GM12878 (cell line): ENCODE measurements around the gene C20orf144. TPM values are rescaled to one million over a fixed set of nuclear protein-coding genes. Genes with fewer than 3 reads are reported as not detected.

Source experiments
- ATAC-seq: fragments of 200-7000 bp; cut with Tn5 transposase; 3 replicates; pipeline ENCODE4 v1.9.1; 2020; ENCODE audit warnings: mild to moderate bottlenecking, moderate library complexity
- BruUV-seq: library from RNA; stranded (reverse); fragments of 400-500 nt; replicated peaks from 2 replicates; lab custom pipeline; 2021; lab: Mats Ljungman, UMichigan
- CTCF ChIA-PET: fragments of 300-600 bp; sonication (Branson Sonifier 250); formaldehyde crosslinking; extraction: SDS; loops from one replicate; lab custom pipeline; 2021; ENCODE audit warnings: inconsistent platforms; lab: Yijun Ruan, JAX
- POLR2A ChIA-PET: fragments of 350-600 bp; formaldehyde crosslinking; extraction: SDS; loops from one replicate; lab custom pipeline; 2021; ENCODE audit warnings: inconsistent platforms; lab: Charles Lee
- RAD21 ChIA-PET: fragments of 300-600 bp; sonication (Branson Sonifier 250); formaldehyde crosslinking; loops from one replicate; lab custom pipeline; 2023; ENCODE audit warnings: antibody characterized with exemption; ENCODE audit not compliant: unreplicated experiment; lab: Charles Lee
- SMC1A ChIA-PET: fragments of 300-600 bp; sonication (Branson Sonifier 250); formaldehyde crosslinking; loops from one replicate; lab custom pipeline; 2023; ENCODE audit not compliant: unreplicated experiment, uncharacterized antibody; lab: Charles Lee
- DNase-seq: peaks from one replicate; pipeline ENCODE4 v3.0.0-alpha.2; 2011; ENCODE audit warnings: low read depth, low spot score
- FAIRE-seq: peaks from 3 replicates; lab custom pipeline; 2011; peaks lifted over from hg19 to GRCh38; lab: Jason Lieb, UNC
- H2AFZ ChIP-seq: 2 replicates; pipeline ENCODE4 v1.6.0; 2011; ENCODE audit warnings: low read depth, low read length, control low read depth; ENCODE audit not compliant: control insufficient read depth
- H3K27ac ChIP-seq: 2 replicates; pipeline ENCODE4 v1.5.1; 2011; ENCODE audit warnings: control low read depth; ENCODE audit not compliant: control insufficient read depth, insufficient read depth
- H3K27me3 ChIP-seq, 2 experiments: replicated peaks in 1 of 2; 2 replicates each; pipeline versions ENCODE4 v1.6.0 to v1.6.1; 2011; ENCODE audit warnings: low read length in 1 of 2; ENCODE audit not compliant: control insufficient read depth in 2 of 2, insufficient read depth in 2 of 2
- H3K36me3 ChIP-seq, 2 experiments: 2 replicates each; pipeline ENCODE4 v1.5.1; 2011; ENCODE audit warnings: low read length in 1 of 2; ENCODE audit not compliant: control insufficient read depth in 2 of 2, insufficient read depth in 2 of 2
- H3K4me1 ChIP-seq: 2 replicates; pipeline ENCODE4 v1.6.1; 2011; ENCODE audit warnings: mild to moderate bottlenecking, low read length, moderate library complexity, mixed read lengths; ENCODE audit not compliant: control insufficient read depth, insufficient read depth
- H3K4me2 ChIP-seq: 2 replicates; pipeline ENCODE4 v1.6.0; 2011; ENCODE audit warnings: control low read depth; ENCODE audit not compliant: control insufficient read depth, insufficient read depth
- H3K4me3 ChIP-seq: fragments of 200-600 bp; sonication (generic); 2 replicates; pipeline ENCODE4 v1.5.1; 2016
- H3K79me2 ChIP-seq: 2 replicates; pipeline ENCODE4 v1.6.0; 2011; ENCODE audit warnings: low read length; ENCODE audit not compliant: control insufficient read depth, insufficient read depth
- H3K9ac ChIP-seq: 2 replicates; pipeline ENCODE4 v1.8.0; 2011; ENCODE audit warnings: low read length, control low read depth, mixed read lengths; ENCODE audit not compliant: control insufficient read depth, insufficient read depth
- H3K9me3 ChIP-seq: replicated peaks from 3 replicates; pipeline ENCODE4 v1.5.1; 2011; ENCODE audit warnings: mild to moderate bottlenecking, low read length; ENCODE audit not compliant: control insufficient read depth, insufficient read depth
- H4K20me1 ChIP-seq: 2 replicates; pipeline ENCODE4 v1.6.0; 2011; ENCODE audit not compliant: control insufficient read depth, insufficient read depth
- ASH2L ChIP-seq: fragments of 300-600, 200-600 bp; sonication (generic); IDR thresholded peaks from 2 replicates; pipeline ENCODE4 v1.6.1; 2017; ENCODE audit warnings: low read depth, mild to moderate bottlenecking, borderline replicate concordance
- EED ChIP-seq: sonication (generic); IDR thresholded peaks from 2 replicates; pipeline ENCODE4 v1.6.1; 2016; ENCODE audit warnings: antibody characterized with exemption, low read depth
- EGR1 ChIP-seq, 2 experiments: IDR thresholded peaks; 1 replicate in 1 of 2; 2 replicates in 1 of 2; pipeline ENCODE4 v1.6.1; 2011 to 2012; ENCODE audit warnings: low read depth in 2 of 2, low read length in 2 of 2, borderline replicate concordance in 1 of 2, mild to moderate bottlenecking in 1 of 2, moderate library complexity in 1 of 2
- ESRRA ChIP-seq: IDR thresholded peaks from 2 replicates; pipeline ENCODE4 v1.6.1; 2012; ENCODE audit warnings: mild to moderate bottlenecking, low read length, improper control_type of control experiment
- EZH2 ChIP-seq: IDR thresholded peaks from 2 replicates; pipeline ENCODE4 v1.6.1; 2012; ENCODE audit warnings: low read depth, mild to moderate bottlenecking, control low read depth, inconsistent platforms, low read length, borderline replicate concordance; ENCODE audit not compliant: control insufficient read depth
- HDGF ChIP-seq: fragments of 450-650 bp; IDR thresholded peaks from 2 replicates; pipeline ENCODE4 v1.6.1; 2016; ENCODE audit warnings: antibody characterized with exemption
- JUND ChIP-seq: IDR thresholded peaks from 2 replicates; pipeline ENCODE4 v1.6.1; 2012; ENCODE audit warnings: low read depth, mild to moderate bottlenecking, low read length, improper control_type of control experiment, moderate library complexity
- LARP7 ChIP-seq: fragments of 450-650 bp; IDR thresholded peaks from 2 replicates; pipeline ENCODE4 v1.6.1; 2017; ENCODE audit warnings: mild to moderate bottlenecking
- MTA2 ChIP-seq: fragments of 450-650 bp; IDR thresholded peaks from 2 replicates; pipeline ENCODE4 v1.6.1; 2016; ENCODE audit warnings: low read depth, mild to moderate bottlenecking, moderate library complexity
- NBN ChIP-seq: fragments of 450-650 bp; IDR thresholded peaks from 2 replicates; pipeline ENCODE4 v1.6.1; 2016
- NFIC ChIP-seq: IDR thresholded peaks from 2 replicates; pipeline ENCODE4 v1.6.1; 2012; ENCODE audit warnings: low read depth, mild to moderate bottlenecking, inconsistent platforms, low read length, moderate library complexity
- PAX8 ChIP-seq: fragments of 450-650 bp; IDR thresholded peaks from 2 replicates; pipeline ENCODE4 v1.6.1; 2017; ENCODE audit warnings: mild to moderate bottlenecking, moderate library complexity
- POLR2A ChIP-seq: IDR thresholded peaks from 2 replicates; pipeline ENCODE4 v1.6.1; 2011; ENCODE audit warnings: low read depth, mild to moderate bottlenecking, low read length
- SMARCA5 ChIP-seq: fragments of 450-650 bp; IDR thresholded peaks from 2 replicates; pipeline ENCODE4 v1.6.1; 2017; ENCODE audit warnings: mild to moderate bottlenecking
- SP1 ChIP-seq: IDR thresholded peaks from one replicate; pipeline ENCODE4 v1.6.1; 2011; ENCODE audit warnings: low read depth, low read length
- SREBF1 ChIP-seq: IDR thresholded peaks from 2 replicates; pipeline ENCODE4 v1.6.1; 2012; ENCODE audit warnings: mild to moderate bottlenecking, low read length
- YBX1 ChIP-seq: fragments of 450-650 bp; IDR thresholded peaks from 2 replicates; pipeline ENCODE4 v1.6.1; 2016; ENCODE audit warnings: antibody characterized with exemption
- WGBS: methylation state at CpG from one replicate; pipeline ENCODE4 v1.1.6; 2016; ENCODE audit warnings: low lambda C conversion rate; ENCODE audit not compliant: insufficient replicate concordance, insufficient coverage; ENCODE audit errors: missing lambda C conversion rate; 5-methylcytosine and 5-hydroxymethylcytosine counted together
- in situ Hi-C: fragments of 300-500 bp; cut with MboI; formaldehyde crosslinking; loops from 9 replicates; pipeline ENCODE4 v1.14.3; 2018; ENCODE audit warnings: mixed read lengths
- intact Hi-C: fragments of 100-400 bp; cut with micrococcal nuclease; formaldehyde crosslinking; loops from one replicate; pipeline ENCODE4 v1.14.2; 2022; ENCODE audit not compliant: unreplicated experiment
- polyA plus RNA-seq, 11 experiments: library from polyadenylated mRNA; depleted of rRNA in 4 of 11; unstranded in 6 of 11; stranded (reverse) in 5 of 11; fragments of >200 nt; fragmentation: Nextera tagmentation in 4 of 11; fragmentation: Illumina TruSeq in 1 of 11; extraction: Ambion mirVana in 4 of 11; extraction: Trizol in 1 of 11; gene quantifications; 1 replicate in 1 of 11; 2 replicates in 10 of 11; pipeline versions ENCODE4 v1.2.1 to v1.2.3, GENCODE V29; 2011 to 2016; ENCODE audit warnings: inconsistent platforms in 2 of 11, missing spikeins in 2 of 11, low read depth in 1 of 11
- total RNA-seq, 4 experiments: library from RNA; depleted of rRNA in 3 of 4; stranded (reverse); fragments of >200 nt in 3 of 4; fragmentation: Illumina TruSeq in 1 of 4; extraction: Trizol in 1 of 4; gene quantifications; 2 replicates each; pipeline versions ENCODE4 v1.2.1 to v1.2.3, GENCODE V29; 2013 to 2021
- TF ChIP-seq, protein P1 (sequence below): fragments of 150-350 bp; IDR thresholded peaks from 2 replicates; pipeline ENCODE4 v1.6.1; 2016; ENCODE audit warnings: low read depth, low read length
- TF ChIP-seq, protein P2 (sequence below): fragments of 450-650 bp; IDR thresholded peaks from 2 replicates; pipeline ENCODE4 v1.6.1; 2016; ENCODE audit warnings: mild to moderate bottlenecking

Gene C20orf144
- total and polyA plus RNA-seq, 10 of the 15 experiments (the other 5 are each of a cell fraction or from before 2014, with no cell fraction given): 0.04 to 0.62 (median 0.23) TPM; not detected in 2

DNA sequence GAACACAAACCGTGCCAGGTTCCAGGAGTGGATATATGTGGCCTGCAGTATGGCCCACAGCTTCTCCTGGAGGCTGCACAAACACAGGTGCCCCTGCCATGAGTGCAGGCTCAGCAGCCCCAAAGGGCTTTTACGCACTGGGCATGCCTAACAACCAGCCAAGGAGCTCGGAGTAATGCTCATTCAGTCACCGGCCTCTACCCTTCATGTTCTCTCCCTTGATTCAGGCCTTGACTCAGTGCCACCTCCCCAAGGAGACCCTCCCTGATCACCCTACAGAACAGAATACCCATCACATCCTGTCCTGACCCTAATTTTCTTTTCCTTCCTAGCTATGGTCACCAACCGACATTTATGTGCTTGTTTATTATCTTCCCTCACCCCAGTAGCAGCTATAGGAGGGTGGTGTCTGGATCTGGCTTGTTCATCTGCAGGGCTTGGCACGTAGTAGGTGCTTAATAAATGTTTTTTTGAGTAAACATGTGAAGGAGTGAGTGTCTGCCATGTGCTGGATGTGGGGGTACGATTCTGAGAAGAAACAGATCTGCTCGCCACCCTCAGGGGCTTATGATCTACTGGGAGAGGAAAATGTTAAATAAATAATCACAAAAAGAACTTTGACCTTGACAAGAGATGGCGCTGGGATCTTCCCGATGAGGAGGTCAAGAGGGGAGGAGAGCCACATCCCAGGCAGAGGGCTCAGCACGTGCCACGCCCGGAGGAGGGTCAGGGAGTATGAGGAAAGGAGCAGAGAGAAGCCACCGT, 48.7 kb downstream of the C20orf144 start:
- no peaks in the 10 kb centered on the region for H3K27me3 ChIP-seq
- WGBS: 74% methylated on average over 14 of the region's 14 CpGs
- H3K27ac ChIP-seq: no peak overlapping the region
- DNase-seq: no peak
- BruUV-seq: no TSS peak
- in situ Hi-C loops: no loop called here
- SMC1A ChIA-PET: no interaction called here
- POLR2A ChIA-PET: no interaction called here
- H3K4me1 ChIP-seq: no peaks in the 10 kb centered on the region
- ATAC-seq: no peak
- no peak overlapping the region for H3K9ac ChIP-seq
- 0 out of 4 replicates have a peak, but pooled peaks cover 0 to 2% of the 10 kb centered on the region in 2 experiments for H3K36me3 ChIP-seq
- intact Hi-C loops: no loop called here
- CTCF ChIA-PET: no interaction called here
- H3K9me3 ChIP-seq: no peaks in the 10 kb centered on the region
- RAD21 ChIA-PET: no interaction called here
- no peak for FAIRE-seq
- no peak overlapping the region for H3K4me3 ChIP-seq
- H2AFZ ChIP-seq: no peak overlapping the region
- no peaks in the 10 kb centered on the region for H4K20me1 ChIP-seq
- no peaks in the 10 kb centered on the region for H3K79me2 ChIP-seq
- TF ChIP-seq EED (no peak), ASH2L (no peak), POLR2A (no peak), SP1 (no peak), ESRRA (no peak), HDGF (no peak), NFIC (no peak), NBN (no peak), EGR1 (IDR thresholded peaks at IDR 0.05; ENCODE audit: borderline replicate concordance in 1 of 2, low read depth in 2 of 2, low read length in 2 of 2) (no peak), JUND (no peak), MTA2 (no peak), LARP7 (no peak), PAX8 (no peak), SMARCA5 (no peak), YBX1 (no peak), EZH2 (no peak), SREBF1 (no peak)
- TF ChIP-seq, protein P1, sequence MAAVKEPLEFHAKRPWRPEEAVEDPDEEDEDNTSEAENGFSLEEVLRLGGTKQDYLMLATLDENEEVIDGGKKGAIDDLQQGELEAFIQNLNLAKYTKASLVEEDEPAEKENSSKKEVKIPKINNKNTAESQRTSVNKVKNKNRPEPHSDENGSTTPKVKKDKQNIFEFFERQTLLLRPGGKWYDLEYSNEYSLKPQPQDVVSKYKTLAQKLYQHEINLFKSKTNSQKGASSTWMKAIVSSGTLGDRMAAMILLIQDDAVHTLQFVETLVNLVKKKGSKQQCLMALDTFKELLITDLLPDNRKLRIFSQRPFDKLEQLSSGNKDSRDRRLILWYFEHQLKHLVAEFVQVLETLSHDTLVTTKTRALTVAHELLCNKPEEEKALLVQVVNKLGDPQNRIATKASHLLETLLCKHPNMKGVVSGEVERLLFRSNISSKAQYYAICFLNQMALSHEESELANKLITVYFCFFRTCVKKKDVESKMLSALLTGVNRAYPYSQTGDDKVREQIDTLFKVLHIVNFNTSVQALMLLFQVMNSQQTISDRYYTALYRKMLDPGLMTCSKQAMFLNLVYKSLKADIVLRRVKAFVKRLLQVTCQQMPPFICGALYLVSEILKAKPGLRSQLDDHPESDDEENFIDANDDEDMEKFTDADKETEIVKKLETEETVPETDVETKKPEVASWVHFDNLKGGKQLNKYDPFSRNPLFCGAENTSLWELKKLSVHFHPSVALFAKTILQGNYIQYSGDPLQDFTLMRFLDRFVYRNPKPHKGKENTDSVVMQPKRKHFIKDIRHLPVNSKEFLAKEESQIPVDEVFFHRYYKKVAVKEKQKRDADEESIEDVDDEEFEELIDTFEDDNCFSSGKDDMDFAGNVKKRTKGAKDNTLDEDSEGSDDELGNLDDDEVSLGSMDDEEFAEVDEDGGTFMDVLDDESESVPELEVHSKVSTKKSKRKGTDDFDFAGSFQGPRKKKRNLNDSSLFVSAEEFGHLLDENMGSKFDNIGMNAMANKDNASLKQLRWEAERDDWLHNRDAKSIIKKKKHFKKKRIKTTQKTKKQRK: no peak
- TF ChIP-seq, protein P2, sequence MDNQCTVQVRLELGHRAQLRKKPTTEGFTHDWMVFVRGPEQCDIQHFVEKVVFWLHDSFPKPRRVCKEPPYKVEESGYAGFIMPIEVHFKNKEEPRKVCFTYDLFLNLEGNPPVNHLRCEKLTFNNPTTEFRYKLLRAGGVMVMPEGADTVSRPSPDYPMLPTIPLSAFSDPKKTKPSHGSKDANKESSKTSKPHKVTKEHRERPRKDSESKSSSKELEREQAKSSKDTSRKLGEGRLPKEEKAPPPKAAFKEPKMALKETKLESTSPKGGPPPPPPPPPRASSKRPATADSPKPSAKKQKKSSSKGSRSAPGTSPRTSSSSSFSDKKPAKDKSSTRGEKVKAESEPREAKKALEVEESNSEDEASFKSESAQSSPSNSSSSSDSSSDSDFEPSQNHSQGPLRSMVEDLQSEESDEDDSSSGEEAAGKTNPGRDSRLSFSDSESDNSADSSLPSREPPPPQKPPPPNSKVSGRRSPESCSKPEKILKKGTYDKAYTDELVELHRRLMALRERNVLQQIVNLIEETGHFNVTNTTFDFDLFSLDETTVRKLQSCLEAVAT: no peak
- H3K4me2 ChIP-seq: no peak overlapping the region
